Stimulated activated CD8-positive, alpha-beta memory T cell treated with anti-CD3 and anti-CD28 coated beads, Interleukin-12 subunit alpha, Interleukin-12 subunit beta, amount 100 ng/mL, for 4 hours (primary cell): ENCODE results near the gene WWOX.
"Not testable (repeated sequence)": the region's sequence is repeated elsewhere in the genome, so short reads cannot be mapped to it uniquely, and the experiment has no call there.

Source experiments
- DNase-seq: peaks from one replicate; pipeline ENCODE4 v3.0.0-alpha.2; 2020; ENCODE audit warnings: low read depth

WWOX gene

GRCh38 chr16:79213214-79213613, 1113.8 kb downstream of the WWOX start:
- DNase-seq: no peak

DNA sequence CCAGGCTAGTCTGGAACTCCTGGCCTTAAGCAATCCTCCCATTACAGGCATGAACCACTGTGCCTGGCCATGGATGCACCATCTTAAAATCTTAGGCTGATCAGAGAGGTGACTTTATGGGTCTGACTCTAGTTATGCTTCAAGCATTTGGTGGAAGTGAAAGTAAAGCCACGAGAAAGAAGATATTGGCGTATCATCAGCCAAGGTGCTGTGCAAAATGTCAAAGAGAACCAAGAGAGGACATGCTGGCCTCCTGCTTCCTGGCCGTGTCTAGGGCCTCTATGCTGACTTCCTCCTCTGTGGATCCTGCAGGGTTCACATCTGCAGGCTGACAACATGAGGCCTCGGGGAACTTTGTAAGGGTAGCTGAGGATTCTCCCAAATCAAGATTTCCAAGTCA, 1115.8 kb downstream of the WWOX start:
- no peak for DNase-seq

- no peak for DNase-seq
These were observed 1118.0 kb downstream of the WWOX start for GRCh38 chr16:79217375-79218011.

DNA sequence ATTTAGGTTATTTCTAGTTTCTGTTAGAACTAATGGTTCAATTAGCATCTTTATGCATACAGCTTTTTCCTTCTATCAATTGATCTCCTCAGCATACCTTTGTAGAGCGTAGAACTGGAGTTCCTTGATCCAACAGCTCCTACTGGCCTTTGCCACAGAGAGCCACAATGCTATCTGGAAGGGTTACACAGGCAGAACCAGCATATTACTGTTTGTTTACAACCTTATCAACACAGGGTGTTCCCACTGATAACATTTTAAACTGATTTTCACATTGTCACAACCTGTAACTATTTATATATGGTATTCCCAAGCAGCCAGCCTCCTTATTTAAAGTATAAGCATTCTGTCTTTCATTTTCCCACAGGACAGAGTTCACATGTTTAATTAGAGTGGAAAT, 1118.9 kb downstream of the WWOX start:
- DNase-seq: no peak

GRCh38 chr16:79225994-79226393, 1126.5 kb downstream of the WWOX start:
- DNase-seq: not testable (repeated sequence)

DNA sequence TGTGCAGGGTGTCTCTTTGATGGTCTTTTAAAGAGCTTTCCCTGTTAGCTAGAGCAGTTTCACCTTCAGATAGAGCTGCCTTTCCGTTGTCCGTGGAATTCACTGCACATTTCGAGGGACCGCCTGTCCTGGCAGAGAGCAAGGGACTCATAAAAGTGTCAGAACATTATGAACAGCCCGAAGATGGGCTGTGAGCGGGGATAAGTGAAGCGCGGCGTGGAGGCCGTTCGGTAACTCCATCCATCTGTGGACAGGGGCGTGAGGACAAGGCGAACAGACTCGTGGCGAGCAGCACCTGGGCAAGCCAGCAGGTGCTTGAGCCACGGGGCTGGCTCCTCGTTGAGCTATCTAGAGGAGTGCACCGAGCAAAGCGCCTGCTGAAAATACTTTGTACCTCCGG, 1129.9 kb downstream of the WWOX start:
- no peak for DNase-seq

GRCh38 chr16:79245700-79246099, 1146.2 kb downstream of the WWOX start:
- not testable (repeated sequence) for DNase-seq

GRCh38 chr16:79247386-79247785, 1147.9 kb downstream of the WWOX start:
- DNase-seq: no peak

GRCh38 chr16:79248351-79248750, 1148.9 kb downstream of the WWOX start:
- DNase-seq: no peak

DNA sequence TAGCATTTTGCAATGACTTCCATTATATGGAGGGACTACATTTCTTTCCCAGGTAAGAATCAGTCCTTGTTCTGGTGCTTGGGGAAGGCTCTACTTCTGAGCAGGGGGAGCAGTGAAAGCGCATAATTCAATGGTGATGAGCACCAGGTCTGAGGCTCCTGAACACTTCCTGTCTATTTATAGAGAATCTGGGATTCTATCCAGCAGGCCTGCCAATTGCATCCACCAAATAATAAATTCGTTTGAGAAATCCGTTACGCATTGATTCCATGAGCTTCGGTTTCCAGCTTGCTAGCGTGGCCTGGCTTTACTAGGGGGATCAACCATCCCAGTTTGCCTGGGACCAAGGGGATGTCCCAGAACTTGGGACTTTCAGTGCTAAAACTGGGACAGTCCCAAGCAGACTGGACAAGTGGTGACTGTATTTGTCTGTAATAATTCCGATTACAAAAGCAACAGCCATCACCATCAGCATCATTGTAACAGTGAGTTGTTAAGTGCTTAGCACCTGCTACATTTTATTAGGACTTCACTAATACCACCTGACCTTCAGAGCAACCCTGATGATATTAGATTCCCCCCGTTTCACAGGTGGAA, 1151.1 kb downstream of the WWOX start:
- no peak for DNase-seq

DNA sequence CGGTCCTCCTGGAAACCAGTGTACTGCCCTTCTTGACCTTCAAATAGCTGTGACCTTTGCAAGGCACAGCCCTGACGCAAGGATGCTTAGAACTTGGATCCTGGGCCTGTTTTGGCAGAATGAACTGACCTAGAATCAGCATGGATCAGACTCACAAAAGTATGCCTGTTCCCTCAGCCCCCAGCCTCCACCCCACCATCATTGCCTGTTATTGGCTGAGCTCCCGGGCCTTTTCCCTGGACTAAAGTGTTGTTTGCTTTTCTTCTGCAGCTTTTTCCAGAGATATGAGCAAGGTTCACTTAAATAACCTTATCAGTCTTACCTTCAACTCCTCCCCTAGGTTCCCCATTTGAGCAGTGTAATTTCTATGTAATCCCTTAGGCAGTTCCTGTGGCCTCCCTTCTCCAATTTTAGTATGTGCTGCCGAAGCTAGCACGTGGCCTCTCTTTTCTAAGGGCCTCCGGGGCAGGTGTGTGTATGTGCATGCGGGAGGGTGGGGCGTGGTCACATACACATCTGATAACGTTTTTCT, 1153.7 kb downstream of the WWOX start:
- no peak for DNase-seq

DNA sequence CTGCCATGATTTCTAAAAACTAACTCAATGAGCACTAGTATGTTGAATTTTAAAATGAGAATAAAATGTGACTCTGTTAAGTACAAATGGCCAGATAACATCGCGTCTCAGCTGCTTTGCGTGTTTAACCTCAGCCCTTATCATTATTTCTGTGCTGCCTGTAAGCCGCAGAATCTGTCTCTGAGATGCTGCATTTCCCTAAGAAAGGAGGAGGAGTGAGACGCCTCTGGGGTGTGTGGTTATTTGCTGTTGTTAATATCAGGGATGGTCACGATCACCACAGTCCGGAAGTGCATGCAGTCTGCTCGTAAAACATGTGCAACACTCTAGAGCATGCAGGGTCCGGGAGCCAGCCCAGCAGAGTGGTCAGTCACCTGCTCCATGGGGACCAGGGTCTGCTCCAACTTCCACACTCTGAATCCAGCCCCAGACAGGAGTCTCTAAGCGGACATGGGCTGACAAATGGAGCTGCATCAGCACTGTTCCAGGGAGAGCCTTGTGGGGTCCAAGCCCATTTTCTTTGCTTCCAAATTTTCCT, 1158.6 kb downstream of the WWOX start:
- no peak for DNase-seq

- not testable (repeated sequence) for DNase-seq
These were observed 1161.4 kb downstream of the WWOX start for GRCh38 chr16:79260890-79261289.

- no peak for DNase-seq
These were observed 1162.1 kb downstream of the WWOX start for GRCh38 chr16:79261481-79261940.

- DNase-seq: no peak
These were observed 1162.6 kb downstream of the WWOX start for GRCh38 chr16:79261944-79262552.
